A673 (cell line): ENCODE measurements around the gene DLGAP1.

Source experiments
- EZH2 ChIP-seq: fragments of 200-600 bp; sonication (generic); IDR thresholded peaks from 2 replicates; pipeline ENCODE4 v1.6.1; 2017; ENCODE audit warnings: borderline replicate concordance, low read depth, mild to moderate bottlenecking, mixed read lengths, antibody characterized with exemption, low read length; ENCODE audit not compliant: poor library complexity, severe bottlenecking
- TF ChIP-seq, protein P1 (sequence below): fragments of 300-800, 200-600 bp; sonication (generic); conservative IDR thresholded peaks from 2 replicates; pipeline ENCODE4 v1.5.1; 2017; ENCODE audit warnings: low read depth, mild to moderate bottlenecking, antibody characterized with exemption, low read length, moderate library complexity, mixed read lengths

DNA sequence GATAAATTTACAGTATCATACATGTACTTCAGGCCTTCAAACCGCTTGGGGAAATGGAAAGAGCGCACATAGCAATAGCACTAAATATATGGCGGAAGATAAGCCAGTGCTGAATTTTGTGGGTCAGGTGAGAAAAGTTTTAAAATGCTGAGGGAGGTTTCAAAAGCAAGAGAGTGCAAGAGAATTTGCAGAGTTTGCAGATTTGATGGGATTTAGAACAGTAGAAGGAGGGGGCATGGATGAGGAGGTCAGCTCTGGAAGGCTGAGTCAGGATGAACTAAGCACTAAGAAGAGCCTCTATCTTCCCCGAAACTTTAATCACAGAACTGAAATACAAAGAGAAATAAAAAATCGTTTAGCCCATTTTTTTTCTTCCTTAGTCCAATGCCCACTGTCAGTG, 145.9 kb downstream of the DLGAP1 start:
- TF ChIP-seq, protein P1, sequence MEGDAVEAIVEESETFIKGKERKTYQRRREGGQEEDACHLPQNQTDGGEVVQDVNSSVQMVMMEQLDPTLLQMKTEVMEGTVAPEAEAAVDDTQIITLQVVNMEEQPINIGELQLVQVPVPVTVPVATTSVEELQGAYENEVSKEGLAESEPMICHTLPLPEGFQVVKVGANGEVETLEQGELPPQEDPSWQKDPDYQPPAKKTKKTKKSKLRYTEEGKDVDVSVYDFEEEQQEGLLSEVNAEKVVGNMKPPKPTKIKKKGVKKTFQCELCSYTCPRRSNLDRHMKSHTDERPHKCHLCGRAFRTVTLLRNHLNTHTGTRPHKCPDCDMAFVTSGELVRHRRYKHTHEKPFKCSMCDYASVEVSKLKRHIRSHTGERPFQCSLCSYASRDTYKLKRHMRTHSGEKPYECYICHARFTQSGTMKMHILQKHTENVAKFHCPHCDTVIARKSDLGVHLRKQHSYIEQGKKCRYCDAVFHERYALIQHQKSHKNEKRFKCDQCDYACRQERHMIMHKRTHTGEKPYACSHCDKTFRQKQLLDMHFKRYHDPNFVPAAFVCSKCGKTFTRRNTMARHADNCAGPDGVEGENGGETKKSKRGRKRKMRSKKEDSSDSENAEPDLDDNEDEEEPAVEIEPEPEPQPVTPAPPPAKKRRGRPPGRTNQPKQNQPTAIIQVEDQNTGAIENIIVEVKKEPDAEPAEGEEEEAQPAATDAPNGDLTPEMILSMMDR = no peak
- no peak for TF ChIP-seq EZH2
